GM19395 (cell line): ENCODE data around the gene EED.

Experiments
- ATAC-seq: cut with Tn5 transposase; IDR thresholded peaks from one replicate; pipeline ENCODE4 v1.9.1; 2021; ENCODE audit warnings: mild to moderate bottlenecking, moderate library complexity; ENCODE audit not compliant: unreplicated experiment

Gene EED

GRCh38 chr11:86244522-86245368 is at the start of gene EED:
EED (plus strand) TSS chr11:86244753; CDS start chr11:86245230, 477 bp downstream.
- ATAC-seq, result peak; percentile 69

- no peak for ATAC-seq
Measured at GRCh38 chr11:86194998-86195397, 49.6 kb upstream of the EED start.

GRCh38 chr11:86196085-86196696 is 48.4 kb upstream of the EED start:
- ATAC-seq, result no peak

- no peak for ATAC-seq
Measured at GRCh38 chr11:86196913-86197312, 47.6 kb upstream of the EED start.

- no peak for ATAC-seq
Measured at GRCh38 chr11:86197448-86197847, 47.1 kb upstream of the EED start.

GRCh38 chr11:86198139-86198538 is 46.4 kb upstream of the EED start:
- ATAC-seq, result no peak

- no peak for ATAC-seq
Measured at GRCh38 chr11:86199354-86199753, 45.2 kb upstream of the EED start.

- ATAC-seq, result no peak
Measured at GRCh38 chr11:86201371-86201884, 43.1 kb upstream of the EED start.

GRCh38 chr11:86202013-86202336 is 42.6 kb upstream of the EED start:
- peak; percentile 43 for ATAC-seq

- ATAC-seq, result no peak
Measured at GRCh38 chr11:86204356-86204755, 40.2 kb upstream of the EED start.

- ATAC-seq, result no peak
Measured at GRCh38 chr11:86205421-86206336, 38.9 kb upstream of the EED start.

- ATAC-seq, result no peak
Measured at GRCh38 chr11:86206337-86206695, 38.2 kb upstream of the EED start.

- no peak for ATAC-seq
Measured at GRCh38 chr11:86207413-86207812, 37.1 kb upstream of the EED start.

- ATAC-seq, result no peak
Measured at GRCh38 chr11:86208572-86208971, 36.0 kb upstream of the EED start.

GRCh38 chr11:86209806-86210657 is 34.5 kb upstream of the EED start:
- no peak for ATAC-seq

GRCh38 chr11:86210898-86211297 is 33.7 kb upstream of the EED start:
- no peak for ATAC-seq

- ATAC-seq, result peak; percentile 61
Measured at GRCh38 chr11:86211619-86212018, 32.9 kb upstream of the EED start.

- ATAC-seq, result no peak
Measured at GRCh38 chr11:86212019-86212611, 32.4 kb upstream of the EED start.

GRCh38 chr11:86214710-86215109 is 29.8 kb upstream of the EED start:
- peak; percentile 47 for ATAC-seq
